Measurements from ENCODE around the gene PARP8.

PARP8 gene

DNA sequence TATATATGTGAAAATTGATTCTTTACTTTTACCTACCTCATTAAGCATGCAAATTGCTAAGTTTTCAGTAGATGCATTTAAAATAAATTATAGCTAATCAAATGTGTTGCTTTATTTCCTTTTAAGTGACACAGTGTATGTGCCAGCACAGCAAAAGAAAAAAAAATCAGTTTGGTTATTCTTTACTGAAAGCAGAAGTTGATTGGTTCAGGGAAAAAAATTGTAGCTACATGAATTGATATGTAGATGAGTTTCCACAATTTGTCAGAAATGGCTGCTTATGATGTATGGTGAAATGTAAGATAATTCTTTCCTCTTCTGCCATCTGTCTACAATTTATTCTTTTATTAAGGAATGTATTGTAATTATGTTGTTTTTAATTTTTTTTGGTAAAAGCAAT, 57.8 kb downstream of the PARP8 start:
- no peaks in the 10 kb centered on the region for H3K36me3 ChIP-seq (ENCODE audit: control insufficient read depth in 5 of 5, insufficient read depth in 5 of 5, low read length in 5 of 5)
- H3K9me3 ChIP-seq (ENCODE audit: control insufficient read depth in 5 of 5, low read length in 5 of 5): no peaks in the 10 kb centered on the region
- peaks cover 0 to 6% (median 0%) of the 10 kb centered on the region in 5 donors for H3K4me1 ChIP-seq (ENCODE audit: control insufficient read depth in 5 of 5, insufficient read depth in 5 of 5, low read length in 5 of 5)
- no peak overlapping the region for H3K9ac ChIP-seq (ENCODE audit: low read length in 5 of 5)
- no peak overlapping the region for H3K27ac ChIP-seq (ENCODE audit: low read depth, low read length)
- H3K4me3 ChIP-seq (ENCODE audit: low read depth in 1 of 5, low read length in 5 of 5): no peak overlapping the region
- H3K27me3 ChIP-seq (ENCODE audit: control insufficient read depth in 5 of 5, insufficient read depth in 4 of 5, low read length in 5 of 5): no peaks in the 10 kb centered on the region

DNA sequence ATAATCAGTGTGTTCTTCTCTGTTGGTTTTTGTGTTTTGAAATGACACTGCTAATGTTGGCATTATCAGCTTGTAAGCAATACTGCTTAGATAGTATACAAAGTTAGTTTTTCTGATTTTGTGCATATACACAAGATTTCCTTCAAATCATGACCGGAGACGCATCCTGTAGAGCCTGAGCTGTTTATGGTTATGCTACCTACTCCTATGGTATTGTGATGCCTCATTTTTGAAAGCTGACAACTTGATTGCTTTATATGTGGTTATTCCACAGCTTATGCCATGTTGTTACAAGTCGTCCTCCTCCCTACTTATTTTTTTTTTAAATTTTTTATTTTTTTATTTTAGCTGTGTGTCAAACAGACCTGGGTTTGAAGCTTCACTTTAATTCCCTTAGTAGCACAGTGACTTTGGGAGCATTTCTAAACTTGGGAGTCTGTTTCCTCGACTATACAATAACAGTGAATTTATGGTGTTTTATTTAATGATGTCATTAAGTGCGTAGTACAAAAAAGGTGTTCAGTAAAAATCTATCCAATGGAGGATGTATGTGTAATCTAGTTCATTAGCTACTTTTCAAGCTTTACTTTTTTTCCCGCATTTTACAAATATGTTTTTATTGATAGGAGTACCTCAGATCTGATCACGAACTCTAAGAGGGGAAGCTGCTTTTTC, 59.5 kb downstream of the PARP8 start:
- Histone ChIP-seq H3K9me3 (ENCODE audit: control insufficient read depth in 5 of 5, low read length in 5 of 5) (no peaks in the 10 kb centered on the region), H3K4me3 (ENCODE audit: low read depth in 1 of 5, low read length in 5 of 5) (no peak overlapping the region), H3K9ac (ENCODE audit: low read length in 5 of 5) (no peak overlapping the region), H3K27me3 (ENCODE audit: control insufficient read depth in 5 of 5, insufficient read depth in 4 of 5, low read length in 5 of 5) (no peaks in the 10 kb centered on the region), H3K27ac (ENCODE audit: low read depth, low read length) (no peak overlapping the region), H3K4me1 (ENCODE audit: control insufficient read depth in 5 of 5, insufficient read depth in 5 of 5, low read length in 5 of 5) (peaks cover 0 to 6% (median 0%) of the 10 kb centered on the region in 5 donors), H3K36me3 (ENCODE audit: control insufficient read depth in 5 of 5, insufficient read depth in 5 of 5, low read length in 5 of 5) (no peaks in the 10 kb centered on the region)

DNA sequence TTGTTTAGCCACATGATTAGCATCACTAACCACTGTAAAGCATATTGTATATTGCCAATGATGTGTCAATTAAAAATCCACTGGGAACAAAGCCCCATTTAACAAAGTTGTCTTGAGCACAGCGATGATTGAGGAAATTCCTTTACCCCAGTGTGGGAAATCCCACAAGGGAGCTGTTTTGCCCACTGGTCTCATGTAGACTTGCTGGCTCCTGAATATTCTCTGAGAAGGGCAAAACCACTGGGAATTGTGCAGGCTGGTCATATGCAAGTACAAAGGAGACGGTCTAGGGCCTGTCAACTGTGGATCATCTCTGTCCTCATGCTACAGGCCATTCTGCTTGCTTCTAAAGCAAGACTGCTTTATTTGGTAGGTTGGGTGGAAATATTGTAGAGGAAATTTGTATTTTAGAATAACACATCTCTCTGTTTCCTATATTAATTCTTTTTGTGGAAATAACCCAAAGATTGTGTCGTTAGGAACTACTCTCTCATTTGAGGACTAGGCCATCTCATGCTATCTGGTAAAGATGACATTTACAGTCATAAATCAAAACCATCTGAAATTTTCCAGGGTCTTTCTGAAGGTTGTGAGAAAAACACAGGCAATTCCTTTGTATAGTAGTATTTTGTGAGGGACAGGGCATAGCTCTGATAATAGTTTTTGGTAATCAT, 60.2 kb downstream of the PARP8 start:
- Histone ChIP-seq H3K27ac (ENCODE audit: low read depth, low read length) (no peak overlapping the region), H3K9ac (ENCODE audit: low read length in 5 of 5) (no peak overlapping the region), H3K4me1 (ENCODE audit: control insufficient read depth in 5 of 5, insufficient read depth in 5 of 5, low read length in 5 of 5) (peaks cover 0 to 6% (median 0%) of the 10 kb centered on the region in 5 donors), H3K4me3 (ENCODE audit: low read depth in 1 of 5, low read length in 5 of 5) (no peak overlapping the region), H3K9me3 (ENCODE audit: control insufficient read depth in 5 of 5, low read length in 5 of 5) (no peaks in the 10 kb centered on the region), H3K27me3 (ENCODE audit: control insufficient read depth in 5 of 5, insufficient read depth in 4 of 5, low read length in 5 of 5) (no peaks in the 10 kb centered on the region), H3K36me3 (ENCODE audit: control insufficient read depth in 5 of 5, insufficient read depth in 5 of 5, low read length in 5 of 5) (no peaks in the 10 kb centered on the region)

DNA sequence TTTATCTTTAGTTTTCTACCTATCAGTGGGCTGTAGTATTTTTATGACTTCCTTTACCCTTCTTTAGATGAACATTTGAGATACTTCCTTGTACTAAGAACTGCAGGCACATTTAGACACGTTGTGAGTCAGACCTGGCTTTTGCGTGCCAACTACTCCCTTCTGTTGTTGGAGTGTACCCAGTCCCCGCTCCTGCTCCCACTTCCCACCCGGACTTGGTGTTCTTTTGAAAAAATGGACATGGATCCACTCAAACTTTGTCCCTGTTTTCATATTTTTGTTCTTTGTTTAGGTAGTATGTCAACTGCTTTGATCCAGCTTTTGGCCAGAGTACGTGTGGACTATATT, 60.7 kb downstream of the PARP8 start:
- Histone ChIP-seq H3K27ac (ENCODE audit: low read depth, low read length) (no peak overlapping the region), H3K4me1 (ENCODE audit: control insufficient read depth in 5 of 5, insufficient read depth in 5 of 5, low read length in 5 of 5) (peaks cover 0 to 6% (median 0%) of the 10 kb centered on the region in 5 donors), H3K4me3 (ENCODE audit: low read depth in 1 of 5, low read length in 5 of 5) (no peak overlapping the region), H3K27me3 (ENCODE audit: control insufficient read depth in 5 of 5, insufficient read depth in 4 of 5, low read length in 5 of 5) (no peaks in the 10 kb centered on the region), H3K9ac (ENCODE audit: low read length in 5 of 5) (no peak overlapping the region), H3K9me3 (ENCODE audit: control insufficient read depth in 5 of 5, low read length in 5 of 5) (no peaks in the 10 kb centered on the region), H3K36me3 (ENCODE audit: control insufficient read depth in 5 of 5, insufficient read depth in 5 of 5, low read length in 5 of 5) (no peaks in the 10 kb centered on the region)

DNA sequence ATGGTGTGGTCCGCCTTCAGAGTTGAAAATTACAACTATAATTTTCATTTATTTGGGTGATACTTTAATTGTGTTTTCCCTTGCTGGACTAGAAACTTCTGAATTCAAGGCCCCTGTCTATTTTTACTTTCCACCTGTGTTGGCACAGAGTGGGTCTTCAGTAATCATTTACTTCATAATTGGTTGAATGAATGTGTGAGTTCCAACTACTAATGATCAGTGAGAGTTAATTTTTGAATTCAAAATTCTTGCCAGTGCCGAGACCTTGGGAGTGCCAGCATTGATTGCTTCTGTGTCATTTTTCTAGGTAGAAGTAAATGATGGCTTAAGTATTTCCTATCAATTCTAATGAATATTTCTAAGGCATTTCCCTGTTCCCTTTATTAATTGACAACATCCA, 61.4 kb downstream of the PARP8 start:
- Histone ChIP-seq H3K4me3 (ENCODE audit: low read depth in 1 of 5, low read length in 5 of 5) (no peak overlapping the region), H3K36me3 (ENCODE audit: control insufficient read depth in 5 of 5, insufficient read depth in 5 of 5, low read length in 5 of 5) (no peaks in the 10 kb centered on the region), H3K27me3 (ENCODE audit: control insufficient read depth in 5 of 5, insufficient read depth in 4 of 5, low read length in 5 of 5) (no peaks in the 10 kb centered on the region), H3K9ac (ENCODE audit: low read length in 5 of 5) (no peak overlapping the region), H3K9me3 (ENCODE audit: control insufficient read depth in 5 of 5, low read length in 5 of 5) (no peaks in the 10 kb centered on the region), H3K4me1 (ENCODE audit: control insufficient read depth in 5 of 5, insufficient read depth in 5 of 5, low read length in 5 of 5) (peaks cover 0 to 6% (median 0%) of the 10 kb centered on the region in 5 donors), H3K27ac (ENCODE audit: low read depth, low read length) (no peak overlapping the region)

DNA sequence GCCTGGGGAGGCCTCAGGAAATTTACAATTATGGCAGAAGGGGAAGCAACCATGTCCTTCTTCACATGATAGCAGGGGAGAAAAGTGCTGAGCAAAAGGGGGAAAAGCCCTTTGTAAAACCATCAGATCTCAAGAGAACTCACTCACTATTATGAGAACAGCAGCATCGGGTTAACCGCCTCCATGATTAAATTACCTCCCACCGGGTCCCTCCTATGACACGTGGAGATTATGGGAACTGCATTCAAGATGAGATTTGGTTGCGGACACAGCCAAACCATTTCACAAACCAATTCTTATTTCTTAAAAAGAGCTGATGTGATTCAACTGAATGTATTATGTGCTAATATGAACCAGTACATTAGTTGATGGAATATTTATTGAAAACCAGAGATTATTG, 63.9 kb downstream of the PARP8 start:
- Histone ChIP-seq H3K4me1 (ENCODE audit: control insufficient read depth in 5 of 5, insufficient read depth in 5 of 5, low read length in 5 of 5) (peaks cover 0 to 6% (median 0%) of the 10 kb centered on the region in 5 donors), H3K9me3 (ENCODE audit: control insufficient read depth in 5 of 5, low read length in 5 of 5) (no peaks in the 10 kb centered on the region), H3K36me3 (ENCODE audit: control insufficient read depth in 5 of 5, insufficient read depth in 5 of 5, low read length in 5 of 5) (no peaks in the 10 kb centered on the region), H3K4me3 (ENCODE audit: low read depth in 1 of 5, low read length in 5 of 5) (no peak overlapping the region), H3K9ac (ENCODE audit: low read length in 5 of 5) (no peak overlapping the region), H3K27ac (ENCODE audit: low read depth, low read length) (no peak overlapping the region), H3K27me3 (ENCODE audit: control insufficient read depth in 5 of 5, insufficient read depth in 4 of 5, low read length in 5 of 5) (no peaks in the 10 kb centered on the region)

DNA sequence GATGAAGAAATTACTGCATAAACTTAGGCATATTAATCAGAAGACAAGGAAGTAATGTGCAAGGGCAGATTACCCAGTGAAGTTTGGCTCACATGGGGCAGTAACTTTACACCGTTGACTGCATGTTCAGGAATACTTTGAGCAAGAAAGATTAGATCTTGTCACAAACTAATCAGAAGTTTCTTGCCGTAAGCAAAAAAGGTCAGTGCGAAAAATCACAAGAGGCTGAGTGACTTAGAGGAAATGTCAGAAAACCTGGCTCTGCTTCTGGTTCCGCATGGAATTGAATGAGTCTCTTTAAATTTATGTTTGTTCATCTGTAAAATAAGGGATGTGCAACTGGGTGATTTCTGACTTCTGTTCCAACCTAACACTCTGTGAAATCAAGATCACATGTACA, 64.4 kb downstream of the PARP8 start:
- Histone ChIP-seq H3K36me3 (ENCODE audit: control insufficient read depth in 5 of 5, insufficient read depth in 5 of 5, low read length in 5 of 5) (no peaks in the 10 kb centered on the region), H3K27me3 (ENCODE audit: control insufficient read depth in 5 of 5, insufficient read depth in 4 of 5, low read length in 5 of 5) (no peaks in the 10 kb centered on the region), H3K4me1 (ENCODE audit: control insufficient read depth in 5 of 5, insufficient read depth in 5 of 5, low read length in 5 of 5) (peaks cover 0 to 6% (median 0%) of the 10 kb centered on the region in 5 donors), H3K27ac (ENCODE audit: low read depth, low read length) (no peak overlapping the region), H3K9ac (ENCODE audit: low read length in 5 of 5) (no peak overlapping the region), H3K9me3 (ENCODE audit: control insufficient read depth in 5 of 5, low read length in 5 of 5) (no peaks in the 10 kb centered on the region), H3K4me3 (ENCODE audit: low read depth in 1 of 5, low read length in 5 of 5) (no peak overlapping the region)

DNA sequence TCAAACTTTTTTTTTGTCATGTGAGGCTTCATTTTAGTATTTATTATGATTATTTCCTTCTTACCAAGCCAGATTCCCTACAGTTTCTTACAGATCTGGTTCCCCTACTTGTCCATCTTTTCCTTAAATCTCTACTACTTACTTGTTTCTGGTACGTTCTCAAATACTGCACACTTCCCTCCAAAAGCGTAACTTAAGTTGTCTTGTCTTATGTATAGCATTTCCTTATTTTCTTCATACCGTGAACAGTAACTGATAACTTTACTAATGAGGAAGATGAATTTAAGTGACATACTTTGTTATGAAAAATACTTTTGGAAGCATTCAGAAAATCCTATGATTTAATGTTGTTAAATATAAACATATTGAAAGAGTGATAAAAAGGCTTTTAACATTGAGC, 67.3 kb downstream of the PARP8 start:
- no peaks in the 10 kb centered on the region for H3K27me3 ChIP-seq (ENCODE audit: control insufficient read depth in 5 of 5, insufficient read depth in 4 of 5, low read length in 5 of 5)

DNA sequence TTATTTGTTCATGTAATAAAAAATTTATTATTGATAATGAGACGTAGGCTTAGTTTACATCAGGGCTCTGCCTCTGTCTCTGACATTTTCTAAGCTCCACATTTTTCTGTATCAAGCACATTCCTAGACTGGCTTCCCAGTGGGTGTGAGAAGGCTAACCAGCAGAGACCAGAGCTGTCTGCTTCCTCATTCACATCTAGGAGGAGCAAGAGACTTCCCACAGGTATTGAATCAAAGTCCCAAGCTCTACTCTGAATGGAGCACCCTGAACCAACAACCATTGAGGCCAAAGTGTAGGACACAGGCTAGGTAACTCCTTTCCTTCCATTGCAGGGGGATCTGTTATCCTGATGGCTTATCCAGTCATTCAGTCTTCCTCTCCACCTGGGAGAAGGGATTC, 72.4 kb downstream of the PARP8 start:
- Histone ChIP-seq H3K36me3 (ENCODE audit: control insufficient read depth in 5 of 5, insufficient read depth in 5 of 5, low read length in 5 of 5) (no peaks in the 10 kb centered on the region), H3K4me3 (ENCODE audit: low read depth in 1 of 5, low read length in 5 of 5) (no peak overlapping the region), H3K27ac (ENCODE audit: low read depth, low read length) (no peak overlapping the region), H3K27me3 (ENCODE audit: control insufficient read depth in 5 of 5, insufficient read depth in 4 of 5, low read length in 5 of 5) (no peaks in the 10 kb centered on the region), H3K9me3 (ENCODE audit: control insufficient read depth in 5 of 5, low read length in 5 of 5) (no peaks in the 10 kb centered on the region), H3K4me1 (ENCODE audit: control insufficient read depth in 5 of 5, insufficient read depth in 5 of 5, low read length in 5 of 5) (no peaks in the 10 kb centered on the region), H3K9ac (ENCODE audit: low read length in 5 of 5) (no peak overlapping the region)

More for the DNA sequence above, 67.3 kb downstream of the PARP8 start:
- Histone ChIP-seq H3K9me3 (ENCODE audit: control insufficient read depth in 5 of 5, low read length in 5 of 5) (no peaks in the 10 kb centered on the region), H3K9ac (ENCODE audit: low read length in 5 of 5) (no peak overlapping the region), H3K4me1 (ENCODE audit: control insufficient read depth in 5 of 5, insufficient read depth in 5 of 5, low read length in 5 of 5) (peaks cover 0 to 3% (median 0%) of the 10 kb centered on the region in 5 donors), H3K27ac (ENCODE audit: low read depth, low read length) (no peak overlapping the region), H3K36me3 (ENCODE audit: control insufficient read depth in 5 of 5, insufficient read depth in 5 of 5, low read length in 5 of 5) (no peaks in the 10 kb centered on the region), H3K4me3 (ENCODE audit: low read depth in 1 of 5, low read length in 5 of 5) (no peak overlapping the region)

DNA sequence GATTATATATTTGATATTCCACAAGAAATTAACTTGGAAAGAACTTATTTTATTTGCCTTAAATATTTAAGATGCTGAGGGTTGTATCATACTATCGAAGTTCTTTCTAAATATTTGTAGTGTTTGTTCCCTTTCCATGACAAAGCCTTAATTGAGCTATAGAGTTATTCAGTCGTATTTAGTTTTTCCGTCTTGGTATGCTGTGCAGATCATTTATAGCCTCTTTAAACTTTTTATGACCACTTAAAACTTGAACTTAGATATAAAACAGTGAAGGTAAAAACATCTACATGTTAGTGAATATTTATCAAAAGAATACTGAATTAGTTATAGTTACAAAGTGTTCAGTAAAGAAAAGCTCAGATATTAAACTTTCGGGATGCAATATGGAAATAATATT, 74.4 kb downstream of the PARP8 start:
- Histone ChIP-seq H3K9ac (ENCODE audit: low read length in 5 of 5) (no peak overlapping the region), H3K27me3 (ENCODE audit: control insufficient read depth in 5 of 5, insufficient read depth in 4 of 5, low read length in 5 of 5) (no peaks in the 10 kb centered on the region), H3K27ac (ENCODE audit: low read depth, low read length) (no peak overlapping the region), H3K4me1 (ENCODE audit: control insufficient read depth in 5 of 5, insufficient read depth in 5 of 5, low read length in 5 of 5) (peaks cover 0 to 10% (median 9%) of the 10 kb centered on the region in 5 donors), H3K4me3 (ENCODE audit: low read depth in 1 of 5, low read length in 5 of 5) (no peak overlapping the region), H3K9me3 (ENCODE audit: control insufficient read depth in 5 of 5, low read length in 5 of 5) (no peaks in the 10 kb centered on the region), H3K36me3 (ENCODE audit: control insufficient read depth in 5 of 5, insufficient read depth in 5 of 5, low read length in 5 of 5) (no peaks in the 10 kb centered on the region)

Measured in subcutaneous abdominal adipose tissue (tissue), 5 donors.